ENCODE data around the gene PRRX1.

The PRRX1 gene

DNA sequence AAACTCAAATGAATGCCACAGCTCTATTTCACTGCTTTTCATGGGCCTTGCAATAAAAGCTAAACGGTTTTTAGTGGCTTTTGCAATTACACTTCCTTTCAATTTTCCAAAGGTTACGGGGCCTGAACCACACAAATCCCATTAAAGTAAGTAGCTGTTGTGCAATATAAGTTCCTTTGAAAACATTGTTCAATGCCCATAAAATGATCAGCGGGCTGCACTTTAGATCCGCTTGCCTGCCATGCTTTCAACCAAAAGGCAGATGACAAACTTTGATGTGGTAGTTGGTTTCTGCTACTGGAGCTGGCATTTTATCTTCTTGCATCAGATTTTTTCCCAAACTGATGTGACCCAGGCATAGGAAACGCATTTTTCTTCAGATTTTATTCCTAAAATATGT, 50.2 kb downstream of the PRRX1 start:
- no peak overlapping the region for H3K4me3 Mint-ChIP-seq
- no peak for DNase-seq
- H3K4me1 Mint-ChIP-seq: peaks cover 6% of the 10 kb centered on the region
- no peaks in the 10 kb centered on the region for H3K36me3 Mint-ChIP-seq (ENCODE audit: low read depth)
- H3K27me3 Mint-ChIP-seq (ENCODE audit: low read depth, poor library complexity): no peaks in the 10 kb centered on the region
- no peak overlapping the region for H3K27ac Mint-ChIP-seq
- H3K9me3 Mint-ChIP-seq: peaks cover 4% of the 10 kb centered on the region
- TF ChIP-seq CTCF (IDR thresholded peaks at IDR 0.05): no peak

GRCh38 chr1:170714938-170715337, 51.0 kb downstream of the PRRX1 start:
- Mint-ChIP-seq H3K36me3 (ENCODE audit: low read depth) (no peaks in the 10 kb centered on the region), H3K27ac (no peak overlapping the region), H3K9me3 (peaks cover 4% of the 10 kb centered on the region), H3K4me3 (no peak overlapping the region), H3K27me3 (ENCODE audit: low read depth, poor library complexity) (no peaks in the 10 kb centered on the region), H3K4me1 (peaks cover 6% of the 10 kb centered on the region)
- no peak for TF ChIP-seq CTCF (IDR thresholded peaks at IDR 0.05)
- no peak for DNase-seq

DNA sequence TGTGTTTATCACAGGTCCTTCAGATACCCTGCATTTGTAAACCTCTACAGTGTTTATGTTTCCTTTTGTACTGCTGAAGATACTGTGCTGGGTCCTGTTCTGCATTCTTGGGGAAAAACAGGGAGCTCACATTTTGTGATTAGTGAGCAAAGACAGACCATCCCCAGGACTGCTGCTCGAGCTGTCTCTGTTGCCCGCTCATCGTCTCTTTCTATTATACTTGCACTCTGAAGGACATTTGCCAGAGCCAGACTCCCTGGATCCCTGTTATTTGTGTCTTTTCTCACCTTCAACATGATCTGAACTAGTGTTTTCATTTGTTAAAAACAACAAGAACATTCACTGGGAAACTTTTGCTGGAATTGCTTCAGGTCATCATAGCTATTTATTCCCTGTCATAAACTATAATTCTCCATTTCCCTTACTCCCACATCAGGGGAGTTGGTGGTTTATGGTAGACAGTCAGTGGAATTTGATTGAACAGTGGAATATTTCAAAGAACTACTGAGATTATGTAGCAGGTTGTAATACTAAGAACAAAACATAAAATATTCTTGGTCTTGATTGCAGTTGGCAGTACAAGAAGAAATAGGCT, 53.0 kb downstream of the PRRX1 start:
- no peak for DNase-seq
- Mint-ChIP-seq H3K36me3 (ENCODE audit: low read depth) (no peaks in the 10 kb centered on the region), H3K4me1 (peaks cover 6% of the 10 kb centered on the region), H3K27me3 (ENCODE audit: low read depth, poor library complexity) (no peaks in the 10 kb centered on the region), H3K27ac (no peak overlapping the region), H3K9me3 (peaks cover 4% of the 10 kb centered on the region), H3K4me3 (no peak overlapping the region)
- TF ChIP-seq CTCF (IDR thresholded peaks at IDR 0.05): no peak

DNA sequence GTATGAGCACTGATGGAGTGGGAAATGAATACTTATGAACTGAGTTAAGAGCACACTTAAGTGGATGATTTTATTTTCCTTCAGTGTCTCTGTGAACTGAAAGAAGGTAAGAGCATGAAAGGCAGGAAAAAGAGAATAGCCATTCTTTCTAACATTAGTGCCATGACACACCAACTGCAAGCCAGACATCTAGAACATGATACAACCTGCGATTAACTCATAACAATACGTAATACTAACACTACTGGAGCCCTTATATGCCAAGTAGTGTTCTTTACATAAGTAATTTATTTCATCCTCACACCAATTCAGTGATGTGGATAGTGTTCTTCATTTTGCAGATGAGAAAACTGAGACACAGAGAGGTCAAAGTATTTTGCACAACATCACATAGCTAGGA, 56.7 kb downstream of the PRRX1 start:
- Mint-ChIP-seq H3K4me1 (peaks cover 6% of the 10 kb centered on the region), H3K27me3 (ENCODE audit: low read depth, poor library complexity) (no peaks in the 10 kb centered on the region), H3K4me3 (no peak overlapping the region), H3K27ac (no peak overlapping the region), H3K9me3 (no peaks in the 10 kb centered on the region), H3K36me3 (ENCODE audit: low read depth) (no peaks in the 10 kb centered on the region)
- DNase-seq: no peak
- no peak for TF ChIP-seq CTCF (IDR thresholded peaks at IDR 0.05)

- H3K27me3 Mint-ChIP-seq (ENCODE audit: low read depth, poor library complexity): no peaks in the 10 kb centered on the region
- H3K27ac Mint-ChIP-seq: peak overlapping the region; percentile 13
- no peaks in the 10 kb centered on the region for H3K36me3 Mint-ChIP-seq (ENCODE audit: low read depth)
- no peak for DNase-seq
- H3K4me1 Mint-ChIP-seq: peaks cover 4% of the 10 kb centered on the region
- no peak overlapping the region for H3K4me3 Mint-ChIP-seq
- no peaks in the 10 kb centered on the region for H3K9me3 Mint-ChIP-seq
- TF ChIP-seq CTCF (IDR thresholded peaks at IDR 0.05): no peak
Measured at GRCh38 chr1:170721621-170722020, 57.7 kb downstream of the PRRX1 start.

GRCh38 chr1:170723518-170723917, 59.6 kb downstream of the PRRX1 start:
- no peaks in the 10 kb centered on the region for H3K36me3 Mint-ChIP-seq (ENCODE audit: low read depth)
- TF ChIP-seq CTCF (IDR thresholded peaks at IDR 0.05): no peak
- no peaks in the 10 kb centered on the region for H3K9me3 Mint-ChIP-seq
- no peaks in the 10 kb centered on the region for H3K4me1 Mint-ChIP-seq
- no peak for DNase-seq
- H3K27ac Mint-ChIP-seq: no peak overlapping the region
- H3K27me3 Mint-ChIP-seq (ENCODE audit: low read depth, poor library complexity): no peaks in the 10 kb centered on the region
- no peak overlapping the region for H3K4me3 Mint-ChIP-seq

Data from nephron progenitor cell (in vitro differentiated cells).